CD4-positive, alpha-beta T cell treated with Interleukin-17A for 4 hours (primary cell): Measurements from ENCODE around the gene ACTL9.

ENCODE experiments used
- DNase-seq: peaks from one replicate; pipeline ENCODE4 v3.0.0-alpha.2; 2020; ENCODE audit warnings: mixed read lengths

ACTL9 gene

DNA sequence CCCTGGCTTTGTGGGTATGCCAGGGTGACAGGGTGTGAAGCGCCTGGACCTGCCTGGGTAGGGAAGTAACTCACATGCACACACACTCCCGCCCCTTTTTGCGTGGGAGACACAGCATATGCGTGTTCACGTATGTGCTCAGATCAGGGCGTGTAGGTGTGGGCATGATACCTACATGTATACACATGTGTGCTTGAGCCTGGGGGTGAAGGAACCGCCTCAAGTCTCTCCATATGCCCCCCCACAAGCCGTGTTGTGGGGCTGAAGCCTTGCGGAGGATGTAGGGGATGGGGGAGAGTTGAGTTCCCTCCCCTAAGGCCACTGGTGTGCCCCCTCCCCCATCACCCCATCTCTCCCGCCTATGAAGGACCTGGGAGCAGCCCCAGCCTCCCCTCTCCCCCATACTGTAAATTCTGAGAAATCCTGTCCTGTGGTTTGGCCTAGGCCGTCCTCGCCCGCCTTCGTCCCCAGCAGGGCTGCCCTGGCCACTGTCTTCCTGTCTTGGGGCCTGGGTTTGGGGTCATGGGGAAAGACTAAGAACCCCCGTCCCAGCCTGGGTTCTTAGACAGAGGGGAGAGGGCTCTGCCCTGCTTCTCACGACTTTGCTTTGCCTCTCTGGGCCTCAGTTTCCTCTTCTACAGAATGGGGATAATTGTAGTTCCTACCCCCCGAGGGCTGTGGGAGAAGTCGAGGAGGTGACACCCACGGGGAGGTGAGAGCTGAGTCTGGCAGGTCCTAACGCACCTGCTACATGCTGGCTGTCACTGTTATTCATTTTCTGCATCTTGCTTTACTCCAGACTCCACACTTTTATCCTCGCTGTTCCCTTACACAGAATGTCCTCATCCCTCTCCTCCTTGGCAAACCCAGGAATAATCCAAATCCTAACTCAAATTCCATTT, 14.3 kb downstream of the ACTL9 start:
- no peak for DNase-seq

- no peak for DNase-seq
Observed at GRCh38 chr19:8682931-8683330, 15.7 kb downstream of the ACTL9 start.

DNA sequence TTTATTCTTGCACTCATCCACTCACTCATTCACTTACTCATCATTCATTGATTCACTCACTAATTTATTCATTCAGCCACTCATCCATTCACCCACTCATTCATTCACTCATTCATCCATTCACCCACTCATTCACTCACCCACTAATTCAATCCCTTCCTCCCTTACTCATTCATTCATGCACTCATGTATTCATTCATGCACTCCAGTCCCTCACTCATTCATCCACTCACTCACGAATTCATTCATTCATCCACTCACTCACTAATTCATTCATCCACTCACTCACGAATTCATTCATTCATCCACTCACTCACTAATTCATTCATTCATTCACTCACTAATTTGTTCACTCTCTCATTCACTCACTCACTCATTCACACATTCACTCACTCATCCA, 16.1 kb downstream of the ACTL9 start:
- DNase-seq, result no peak

GRCh38 chr19:8681345-8682029, 17.1 kb downstream of the ACTL9 start:
- no peak for DNase-seq

DNA sequence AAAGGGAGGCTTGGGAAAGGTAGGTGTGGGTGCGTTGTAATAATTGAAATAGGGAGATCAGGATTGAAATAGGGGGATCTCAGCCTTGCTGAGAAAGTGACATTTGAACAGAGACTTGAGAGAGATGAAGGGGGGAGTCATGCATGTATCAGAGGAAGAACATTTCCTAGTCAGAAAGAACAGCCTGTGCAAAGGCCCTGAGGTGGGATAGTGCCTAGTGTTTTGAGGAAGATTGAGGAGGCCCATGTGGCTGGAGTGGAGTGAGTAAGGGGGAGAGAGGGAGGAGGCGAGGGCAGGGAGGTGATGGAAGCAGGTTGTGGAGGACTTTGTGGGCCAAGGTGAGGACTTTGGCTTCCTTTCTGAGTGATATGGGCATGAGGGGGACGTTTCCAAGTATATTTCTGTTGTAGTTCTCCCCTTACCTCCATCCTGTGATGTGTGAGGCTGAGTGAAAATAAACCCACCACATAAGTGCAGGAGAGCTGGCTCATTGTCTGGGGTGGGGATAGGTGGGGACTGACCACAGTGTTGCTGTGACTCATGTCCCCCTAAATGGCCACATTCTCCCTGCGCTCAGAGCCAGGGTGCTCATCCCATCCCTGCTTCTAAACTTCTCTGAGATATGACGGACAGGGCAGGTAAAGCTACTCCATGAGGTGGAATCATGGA, 17.8 kb downstream of the ACTL9 start:
- DNase-seq, result no peak

- no peak for DNase-seq
Observed at GRCh38 chr19:8678244-8678807, 20.3 kb downstream of the ACTL9 start.

DNA sequence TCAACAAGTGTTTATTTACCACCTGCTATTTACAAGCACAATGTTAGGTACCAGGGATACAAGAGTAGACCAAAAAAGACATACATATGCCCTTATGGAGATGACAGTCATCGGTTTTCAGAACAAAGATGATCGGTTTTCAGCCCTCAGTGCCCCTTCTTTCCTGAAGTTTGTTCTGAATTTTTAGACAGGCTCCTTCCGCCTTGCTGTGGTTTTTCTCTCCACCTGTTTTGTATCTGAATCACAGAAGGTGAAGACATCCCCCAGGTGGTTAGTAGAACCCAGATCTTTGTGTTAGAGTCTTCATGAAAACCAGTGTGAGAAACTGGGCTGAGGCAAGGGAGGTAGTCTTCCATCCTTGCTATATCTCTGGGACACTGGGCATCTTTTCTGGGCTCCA, 23.5 kb downstream of the ACTL9 start:
- no peak for DNase-seq

DNA sequence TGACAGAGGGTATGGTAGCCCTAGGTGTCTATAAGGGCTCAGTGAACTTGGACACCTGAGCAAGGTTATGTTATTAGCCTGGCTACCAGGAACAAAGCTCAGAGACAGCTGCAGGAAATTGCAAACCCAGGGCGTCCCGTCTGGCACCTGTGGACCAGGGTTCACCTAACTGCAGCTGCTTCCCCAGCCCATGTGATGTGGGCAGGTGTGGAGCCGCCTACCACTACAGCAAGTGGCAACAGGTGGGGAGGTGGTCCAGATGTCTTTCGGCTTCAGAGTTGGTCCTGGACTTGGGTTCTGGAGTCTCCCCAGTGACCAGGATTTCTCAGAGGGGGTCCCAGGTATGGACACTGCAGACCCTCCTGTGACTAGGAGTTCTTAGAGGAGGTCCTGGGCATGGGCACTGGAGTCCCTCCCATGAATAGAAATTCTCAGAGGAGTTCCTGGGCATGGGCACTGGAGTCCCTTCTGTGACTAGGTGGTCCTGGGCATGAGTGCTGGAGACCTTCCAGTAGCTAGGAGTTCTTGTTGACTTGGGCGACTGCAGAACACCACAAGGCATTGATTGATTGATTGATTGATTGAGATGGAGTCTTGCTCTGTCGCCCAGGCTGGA, 25.2 kb downstream of the ACTL9 start:
- no peak for DNase-seq

- no peak for DNase-seq
Observed at GRCh38 chr19:8666814-8667405, 31.7 kb downstream of the ACTL9 start.

DNA sequence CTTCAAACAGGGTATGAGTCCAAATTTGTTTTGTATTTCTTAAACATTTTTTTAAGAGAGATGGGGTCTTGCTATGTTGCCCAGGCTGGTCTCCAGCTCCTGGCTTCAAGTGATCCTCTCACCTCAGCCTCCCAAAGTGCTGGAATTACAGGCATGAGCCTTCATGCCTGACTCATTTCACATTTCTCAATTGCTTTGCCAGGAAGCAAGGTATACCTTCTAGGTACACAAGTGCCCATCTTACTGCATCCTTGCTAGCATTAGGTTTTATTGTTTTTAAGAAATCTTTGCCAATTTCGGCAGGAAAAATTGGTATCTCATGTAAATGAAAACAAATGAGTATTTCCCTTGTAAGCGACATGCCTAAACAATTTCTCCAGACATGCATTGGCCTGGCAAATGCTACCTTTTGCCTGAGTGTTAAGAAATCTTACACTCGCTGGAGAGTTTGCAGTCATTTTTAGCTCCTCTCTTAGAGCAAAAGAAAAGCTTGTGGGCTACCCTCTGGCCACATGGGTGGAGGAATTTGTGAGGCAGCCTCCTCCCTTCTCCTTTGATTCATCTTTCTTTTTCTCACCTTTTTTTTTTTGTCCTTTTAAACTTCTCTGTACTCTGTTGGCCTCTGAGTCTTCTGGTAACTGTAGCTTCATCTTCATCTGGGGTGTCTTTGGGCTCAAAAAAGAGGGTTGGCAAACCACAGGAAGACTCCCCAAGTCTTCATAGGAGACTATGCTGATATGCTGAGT, 33.0 kb downstream of the ACTL9 start:
- DNase-seq, result no peak

DNA sequence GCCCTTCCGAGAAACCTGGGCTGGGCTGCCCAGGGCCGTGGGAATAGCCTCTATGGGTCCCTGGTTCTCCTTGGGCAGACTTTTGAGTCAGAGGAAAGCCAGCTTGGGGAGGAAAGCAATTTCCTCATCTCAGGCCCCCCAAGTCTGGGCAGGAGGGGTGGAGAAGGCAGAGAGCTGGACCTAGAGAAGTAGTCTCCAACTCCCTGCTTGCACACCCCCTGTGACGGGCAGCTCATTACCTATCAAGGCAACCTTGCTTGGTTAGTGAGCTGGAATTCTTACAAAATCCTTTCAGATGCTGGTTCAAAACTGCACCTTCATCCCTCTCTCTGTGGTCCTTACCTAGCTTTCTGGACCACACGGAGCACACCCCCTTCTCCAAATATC, 33.9 kb downstream of the ACTL9 start:
- no peak for DNase-seq

GRCh38 chr19:8663920-8664670, 34.5 kb downstream of the ACTL9 start:
- DNase-seq, result peak; percentile 63

GRCh38 chr19:8662263-8662662, 36.3 kb downstream of the ACTL9 start:
- DNase-seq, result no peak

- no peak for DNase-seq
Observed at GRCh38 chr19:8659905-8660304, 38.7 kb downstream of the ACTL9 start.

DNA sequence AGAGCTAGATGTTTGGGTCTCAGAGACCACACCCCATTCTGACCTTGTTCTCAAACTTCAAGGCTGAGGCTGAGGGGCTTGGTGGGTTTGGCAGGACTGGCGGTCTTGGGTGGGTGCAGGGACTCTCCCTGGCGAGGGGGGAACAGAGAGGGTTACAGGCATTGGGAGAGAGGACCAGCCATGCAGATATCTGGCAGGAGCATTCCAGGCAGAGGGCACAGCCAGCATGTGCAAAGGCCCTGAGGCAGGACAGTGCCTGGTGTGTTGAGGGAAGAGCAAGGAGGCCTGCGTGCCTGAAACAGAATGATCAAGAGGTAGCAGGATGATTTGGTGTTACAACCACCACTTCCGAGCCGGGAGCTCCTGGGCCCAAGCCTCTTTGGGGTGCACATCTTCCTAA, 40.7 kb downstream of the ACTL9 start:
- no peak for DNase-seq

GRCh38 chr19:8655340-8655709, 43.3 kb downstream of the ACTL9 start:
- DNase-seq, result peak; percentile 52

DNA sequence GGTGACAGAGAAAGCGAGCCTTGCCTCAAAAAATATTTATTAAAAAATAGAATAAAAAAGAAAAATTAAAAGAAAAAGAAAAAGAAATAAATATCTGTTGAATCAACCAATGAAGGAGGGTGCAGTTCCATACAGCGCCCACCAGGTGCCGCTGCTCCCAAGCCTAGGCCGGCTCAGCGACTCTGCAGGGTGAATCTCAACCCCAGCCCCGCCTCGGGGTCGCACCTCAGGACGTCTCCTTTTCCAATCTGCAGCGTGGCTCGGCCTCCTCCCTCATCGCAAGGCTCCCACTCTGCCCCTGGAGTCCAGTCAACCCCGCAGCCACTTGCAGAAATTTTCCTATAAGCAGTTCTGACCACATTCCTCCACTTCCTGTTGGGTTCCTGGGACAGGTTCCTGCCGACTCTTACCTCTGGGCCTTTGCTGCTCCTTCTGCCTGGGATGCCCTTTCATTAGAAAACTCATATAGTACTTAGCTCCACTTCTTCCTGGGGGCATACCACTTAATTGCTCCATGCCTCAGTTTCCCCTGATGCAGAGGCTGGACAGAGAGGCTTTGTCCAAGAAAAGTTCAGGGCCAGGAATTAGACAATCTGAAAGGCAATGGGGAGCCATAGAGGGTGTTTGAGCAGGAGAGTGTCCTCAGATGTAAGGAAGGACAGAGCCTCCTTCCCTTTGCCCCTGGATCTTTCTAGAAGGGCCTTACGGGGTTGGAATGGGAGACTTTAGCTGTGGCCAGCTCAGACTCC, 43.8 kb downstream of the ACTL9 start:
- peak; percentile 79 for DNase-seq

DNA sequence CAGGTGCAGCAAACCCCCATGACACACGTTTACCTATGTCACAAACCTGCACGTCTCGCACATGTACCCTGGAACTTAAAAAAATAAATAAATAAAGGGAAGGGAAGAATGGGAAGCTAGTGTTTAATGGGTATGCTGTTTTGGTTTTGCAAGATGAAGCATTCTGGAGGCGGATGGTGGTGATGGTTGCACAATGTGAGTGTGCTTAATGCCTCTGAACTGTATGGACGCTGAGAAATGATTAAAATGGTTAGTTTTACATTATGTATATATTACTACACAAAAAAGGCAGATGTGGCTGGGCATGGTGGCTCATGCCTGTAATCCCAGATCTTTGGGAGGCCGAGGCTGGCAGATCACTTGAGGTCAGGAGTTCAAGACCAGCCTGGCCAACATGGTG, 50.4 kb downstream of the ACTL9 start:
- no peak for DNase-seq
